HPDE6-E6E7 (cell line): Measurements from ENCODE around the gene TOR4A.
"Not testable (repeated sequence)": the region's sequence is repeated elsewhere in the genome, so short reads cannot be mapped to it uniquely, and the experiment has no call there.

Experiments
- DNase-seq: peaks from one replicate; pipeline ENCODE4 v3.0.0; 2011; ENCODE audit warnings: missing footprints; ENCODE audit errors: extremely low spot score

TOR4A gene

DNA sequence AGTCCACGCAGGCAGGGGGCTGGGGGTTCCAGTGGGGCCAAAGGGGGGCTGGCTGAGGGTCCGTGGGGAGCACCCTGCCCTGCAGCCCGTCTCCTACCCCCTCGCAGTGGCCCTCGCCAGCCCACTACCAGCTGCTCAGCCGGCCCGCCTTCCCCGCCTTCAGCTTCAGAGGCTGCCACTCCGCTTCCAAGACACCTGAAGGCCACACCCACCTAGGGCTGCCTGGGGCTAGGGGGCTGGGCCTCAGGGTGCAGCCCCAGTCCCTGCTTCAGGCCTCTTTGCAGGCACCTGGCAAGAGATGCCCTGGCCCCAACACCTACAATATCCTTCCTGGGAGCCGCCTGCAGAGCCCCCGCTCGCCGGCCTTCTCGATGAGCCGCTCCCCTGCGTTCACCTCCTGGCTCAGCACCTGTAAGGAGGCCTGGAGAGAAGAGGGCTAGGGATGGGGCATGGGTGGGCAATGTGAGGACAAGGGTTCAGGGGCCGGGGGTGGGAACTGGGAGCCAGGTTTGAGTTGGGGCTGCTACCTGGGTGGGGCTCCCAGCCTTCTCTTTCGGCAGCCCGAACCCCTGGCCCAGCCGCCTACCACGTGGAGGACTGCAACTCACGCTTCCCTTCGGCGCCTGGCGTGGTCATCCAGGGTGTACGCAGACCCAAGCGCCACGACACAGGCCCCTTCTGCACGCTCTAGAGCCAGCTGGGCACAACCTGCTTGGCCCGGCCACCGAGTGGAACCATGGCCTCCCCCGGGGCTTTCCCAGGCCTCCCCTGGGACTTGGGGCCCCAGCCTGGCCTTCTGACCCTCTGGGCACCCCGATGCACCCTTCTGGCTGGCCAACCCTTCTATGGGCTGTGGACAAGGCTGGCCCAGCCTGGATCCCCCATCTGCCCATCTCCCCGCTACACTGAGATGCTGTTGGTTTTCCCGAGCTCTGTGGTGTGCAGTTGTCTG lies 24.7 kb upstream of the TOR4A start:
- DNase-seq = no peak

DNA sequence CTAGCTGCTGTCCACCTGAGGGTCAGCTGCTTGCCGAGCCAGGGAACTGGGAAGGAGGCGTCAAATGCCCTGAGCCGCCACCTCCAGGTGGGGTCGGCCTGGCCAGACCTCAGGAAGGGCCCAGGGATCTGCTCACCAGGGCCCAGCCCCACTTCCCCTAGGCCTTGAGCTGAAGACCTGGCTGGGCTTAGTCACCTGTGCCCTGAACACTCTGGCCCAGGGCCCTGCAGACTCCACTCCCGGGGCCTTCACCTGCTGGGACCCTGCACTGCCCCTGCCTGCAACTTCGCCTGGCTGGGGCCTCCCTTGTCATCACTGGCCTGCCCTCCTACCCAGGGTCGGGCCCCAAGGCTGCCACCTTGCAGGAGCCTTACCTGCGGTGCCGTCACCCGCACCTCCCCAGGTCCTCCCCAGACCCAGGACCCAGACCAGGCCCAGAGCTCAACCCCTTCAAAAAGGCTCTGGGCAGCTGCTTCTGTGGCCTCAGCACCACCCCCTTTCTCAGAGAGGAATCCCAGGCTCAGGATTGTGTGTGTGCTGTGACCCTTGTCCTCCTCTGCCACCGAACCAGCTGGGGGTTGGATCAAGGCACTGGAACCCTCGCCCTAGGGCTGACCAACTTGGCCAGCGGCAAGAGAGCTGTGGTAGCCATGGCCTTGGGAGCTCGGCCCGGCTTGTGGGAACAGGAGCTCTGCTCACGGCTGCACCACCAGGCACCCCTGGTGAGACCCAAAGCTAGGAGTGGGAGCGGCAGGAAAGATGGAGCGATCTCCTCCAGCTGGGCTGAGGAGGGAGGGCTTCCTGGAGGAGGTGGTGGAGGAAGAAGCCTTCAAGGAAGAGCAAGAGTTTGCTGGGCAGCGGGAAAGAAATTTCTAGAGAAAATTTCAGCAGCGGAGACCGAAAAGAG lies 23.6 kb upstream of the TOR4A start:
- DNase-seq = no peak

DNA sequence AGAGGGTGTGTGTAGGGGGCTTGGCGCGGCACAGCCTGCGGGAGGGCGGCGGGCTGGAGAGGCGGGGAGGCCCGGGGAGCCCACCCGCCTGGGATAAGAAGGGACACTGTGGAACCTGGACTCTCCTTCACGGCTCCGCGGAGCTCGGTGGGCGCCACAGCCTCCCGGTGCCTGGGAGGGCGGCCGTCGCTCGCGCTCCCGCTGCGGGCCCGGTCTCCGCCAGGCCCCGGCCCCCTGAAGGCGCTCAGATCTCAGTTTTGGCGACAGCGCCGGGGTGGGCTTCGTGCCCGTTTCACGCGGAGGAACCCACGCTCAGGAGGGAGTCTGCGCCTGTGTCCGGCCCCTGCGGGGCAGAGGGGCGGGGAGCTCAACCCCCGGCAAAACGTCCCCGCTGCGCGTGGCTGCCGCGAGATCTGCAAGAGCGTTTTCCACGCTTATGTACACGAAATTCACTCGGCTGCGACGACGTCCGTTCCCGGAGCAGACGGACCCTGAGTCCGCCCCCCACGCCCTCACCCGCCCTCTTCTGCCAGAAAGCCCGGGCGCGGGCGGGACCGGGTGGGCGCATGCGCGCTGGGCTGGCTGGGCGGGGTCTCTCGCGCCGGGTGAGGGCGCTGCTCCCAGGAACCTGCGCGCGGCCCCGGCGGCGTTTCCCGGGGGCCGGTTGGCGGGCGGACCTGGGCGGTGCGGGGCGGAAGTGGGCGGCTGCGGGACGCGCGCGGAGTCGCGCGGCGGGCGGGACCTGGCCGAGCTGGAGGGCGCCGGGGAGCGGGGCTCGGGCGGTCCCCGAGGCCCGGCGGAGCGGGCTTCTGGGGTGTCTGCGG lies 22.7 kb upstream of the TOR4A start, which contains the start of gene NELFB:
NELFB (plus strand) TSS at position 704 of the 824 bp plus-strand sequence.
- peak; percentile 95 for DNase-seq

DNA sequence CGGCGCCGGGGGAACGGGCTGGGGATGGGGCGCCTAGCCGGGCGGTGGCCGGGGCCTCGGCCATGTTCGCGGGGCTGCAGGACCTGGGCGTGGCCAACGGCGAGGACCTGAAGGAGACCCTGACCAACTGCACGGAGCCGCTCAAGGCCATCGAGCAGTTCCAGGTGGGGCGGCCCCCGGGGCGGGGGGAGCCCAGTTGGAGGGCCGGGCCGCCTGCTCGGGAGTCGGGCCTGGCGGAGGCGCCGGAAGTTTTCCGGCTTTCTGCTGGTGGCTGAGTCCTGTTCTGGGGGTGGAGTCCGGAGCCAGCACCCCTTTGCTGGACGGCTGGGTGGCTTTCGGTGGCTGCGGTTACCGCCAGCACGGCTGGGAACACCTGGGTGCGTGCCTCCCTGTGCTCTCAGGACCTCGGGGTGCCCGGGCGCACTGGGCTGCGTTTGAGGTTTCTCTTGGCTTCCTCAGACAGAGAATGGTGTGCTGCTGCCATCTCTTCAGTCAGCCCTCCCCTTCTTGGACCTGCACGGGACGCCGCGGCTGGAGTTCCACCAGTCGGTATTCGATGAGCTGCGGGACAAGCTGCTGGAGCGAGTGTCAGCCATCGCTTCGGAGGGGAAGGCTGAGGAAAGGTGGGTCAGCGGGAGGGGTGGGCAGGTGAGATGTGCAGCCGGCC lies 21.9 kb upstream of the TOR4A start:
- no peak for DNase-seq

DNA sequence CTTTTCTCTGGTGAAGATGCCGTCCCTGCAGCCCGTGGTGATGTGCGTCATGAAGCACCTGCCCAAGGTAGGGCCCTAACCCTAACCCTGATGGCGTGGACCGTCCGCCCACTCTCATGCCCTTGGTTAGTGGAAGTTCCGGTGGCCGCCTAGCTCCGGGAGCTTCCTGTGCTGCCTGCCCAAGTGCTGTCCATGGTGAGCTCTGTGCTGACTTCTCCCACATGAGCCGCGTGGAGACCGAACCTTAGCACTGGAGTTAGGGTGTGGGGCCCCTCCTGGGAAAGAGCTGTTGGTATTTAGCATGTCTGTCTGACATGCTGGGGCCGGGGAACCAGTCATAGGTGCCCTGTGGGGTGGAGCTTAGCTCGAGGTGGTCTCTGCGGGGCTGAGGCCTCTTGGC lies 21.2 kb upstream of the TOR4A start:
- no peak for DNase-seq

DNA sequence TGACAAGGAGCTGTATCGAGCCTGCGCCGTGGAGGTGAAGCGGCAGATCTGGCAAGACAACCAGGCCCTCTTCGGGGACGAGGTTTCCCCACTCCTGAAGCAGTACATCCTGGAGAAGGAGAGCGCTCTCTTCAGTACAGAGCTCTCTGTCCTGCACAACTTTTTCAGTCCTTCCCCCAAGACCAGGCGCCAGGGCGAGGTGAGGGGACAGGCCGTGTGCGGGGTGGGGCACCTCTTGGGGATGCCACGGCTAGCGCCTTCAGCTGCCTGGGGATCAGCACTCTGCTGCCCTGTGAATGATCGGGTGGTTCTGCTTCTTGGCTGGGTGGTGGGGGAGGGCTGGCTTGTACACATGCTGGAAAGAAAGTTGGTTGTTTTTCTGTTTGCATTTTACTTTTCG lies 20.7 kb upstream of the TOR4A start:
- DNase-seq = no peak

DNA sequence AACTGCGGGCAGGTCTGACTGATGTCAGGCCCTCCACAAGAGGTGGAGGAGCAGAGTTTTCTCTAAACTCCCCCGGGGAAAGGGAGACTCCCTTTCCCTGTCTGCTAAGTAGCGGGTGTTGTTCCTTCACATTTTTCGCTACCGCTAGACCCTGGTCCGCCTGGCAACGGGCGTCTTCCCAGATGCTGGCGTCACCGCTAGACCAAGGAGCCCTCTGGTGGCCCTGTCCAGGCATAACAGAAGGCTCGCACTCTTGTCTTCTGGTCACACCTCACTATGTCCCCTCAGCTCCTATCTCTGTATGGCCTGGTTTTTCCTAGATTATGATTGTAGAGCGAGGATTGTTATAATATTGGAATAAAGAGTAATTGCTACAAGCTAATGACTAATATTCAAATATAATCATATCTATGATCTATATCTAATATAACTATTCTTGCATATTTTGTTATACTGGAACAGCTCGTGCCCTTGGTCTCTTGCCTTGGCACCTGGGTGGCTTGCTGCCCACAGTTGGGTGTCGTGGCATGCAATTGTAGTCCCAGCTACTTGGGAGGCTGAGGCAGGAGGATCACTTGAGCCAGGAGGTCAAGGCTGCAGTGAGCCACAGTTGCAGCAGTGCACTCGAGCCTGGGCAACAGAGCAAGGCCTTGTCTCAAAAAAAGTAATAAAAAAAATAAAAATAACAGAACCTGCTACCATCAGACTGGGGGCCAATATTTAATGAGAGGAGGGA lies 15.2 kb upstream of the TOR4A start:
- DNase-seq = not testable (repeated sequence)

DNA sequence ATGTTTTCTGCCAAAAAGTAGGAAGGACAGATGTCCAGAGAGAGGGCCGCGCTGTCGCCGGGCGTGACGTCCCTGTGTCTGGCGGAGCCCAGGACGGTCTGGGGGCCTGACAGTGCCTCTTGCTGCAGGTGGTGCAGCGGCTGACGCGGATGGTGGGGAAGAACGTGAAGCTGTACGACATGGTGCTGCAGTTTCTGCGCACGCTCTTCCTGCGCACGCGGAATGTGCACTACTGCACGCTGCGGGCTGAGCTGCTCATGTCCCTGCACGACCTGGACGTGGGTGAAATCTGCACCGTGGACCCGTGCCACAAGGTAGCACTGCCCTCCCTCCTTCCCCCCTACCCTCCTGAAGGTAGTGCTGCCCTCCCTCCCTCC lies 14.6 kb upstream of the TOR4A start:
- no peak for DNase-seq

DNA sequence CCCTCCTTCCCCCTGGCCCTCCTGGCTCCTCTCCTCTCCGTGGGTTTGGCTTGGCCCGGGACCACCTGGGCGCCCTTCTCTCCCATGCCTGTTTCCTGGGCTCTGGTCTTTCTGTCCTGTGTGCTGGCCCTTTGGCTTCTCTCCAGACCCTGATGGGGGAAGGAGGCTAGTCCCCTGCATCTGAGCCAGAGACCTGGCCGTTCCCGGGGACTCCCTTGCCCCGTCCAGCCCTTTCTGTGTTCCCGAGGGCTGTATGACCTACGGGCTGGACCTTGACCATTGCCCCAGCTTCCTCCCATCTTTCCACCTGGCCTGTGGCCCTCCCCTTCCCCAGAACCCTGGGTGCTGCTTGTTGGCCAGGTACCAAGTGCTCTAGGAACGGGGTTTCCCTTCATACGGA lies 14.0 kb upstream of the TOR4A start:
- DNase-seq = no peak

DNA sequence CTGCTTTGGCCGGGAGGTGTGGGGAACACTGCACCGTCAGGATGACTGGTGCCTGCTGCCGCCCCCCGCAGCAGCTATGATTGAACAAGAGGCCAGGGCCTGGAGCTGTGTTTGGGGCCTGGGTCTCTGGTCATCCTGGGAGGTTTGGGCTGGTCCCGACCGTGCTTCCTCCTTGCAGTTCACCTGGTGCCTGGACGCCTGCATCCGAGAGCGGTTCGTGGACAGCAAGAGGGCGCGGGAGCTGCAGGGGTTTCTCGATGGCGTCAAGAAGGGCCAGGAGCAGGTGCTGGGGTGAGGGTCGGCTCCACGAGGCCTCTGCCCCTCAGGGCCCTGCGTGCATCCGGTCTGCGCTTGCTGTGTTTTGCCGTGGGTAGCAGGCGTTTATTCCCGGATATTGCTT lies 13.5 kb upstream of the TOR4A start:
- DNase-seq = no peak

DNA sequence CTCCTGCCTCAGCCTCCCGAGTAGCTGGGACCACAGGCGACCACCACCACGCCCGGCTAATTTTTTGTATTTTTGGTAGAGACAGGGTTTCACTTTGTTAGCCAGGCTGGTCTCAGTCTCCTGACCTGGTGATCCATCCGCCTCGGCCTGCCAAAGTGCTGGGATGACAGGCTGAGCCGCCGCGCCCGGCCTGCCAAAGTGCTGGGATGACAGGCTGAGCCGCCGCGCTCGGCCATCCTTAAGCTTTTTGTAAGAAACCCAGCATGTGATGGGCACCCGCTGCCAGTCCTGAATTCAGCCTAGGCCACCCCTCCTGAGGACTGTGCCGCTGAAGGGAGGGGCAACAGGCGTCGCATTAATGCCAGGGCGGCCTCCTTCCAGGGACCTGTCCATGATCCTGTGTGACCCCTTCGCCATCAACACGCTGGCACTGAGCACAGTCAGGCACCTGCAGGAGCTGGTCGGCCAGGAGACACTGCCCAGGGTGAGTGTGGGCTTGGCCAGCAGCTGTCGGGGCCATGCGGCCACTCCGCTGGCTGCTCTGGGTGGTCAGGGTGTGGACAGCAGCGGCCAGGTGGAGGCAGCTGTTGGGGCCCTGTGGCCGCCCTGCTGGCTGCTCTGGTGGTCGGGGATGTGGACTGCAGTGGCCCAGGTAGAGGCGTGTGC lies 11.9 kb upstream of the TOR4A start:
- no peak for DNase-seq

DNA sequence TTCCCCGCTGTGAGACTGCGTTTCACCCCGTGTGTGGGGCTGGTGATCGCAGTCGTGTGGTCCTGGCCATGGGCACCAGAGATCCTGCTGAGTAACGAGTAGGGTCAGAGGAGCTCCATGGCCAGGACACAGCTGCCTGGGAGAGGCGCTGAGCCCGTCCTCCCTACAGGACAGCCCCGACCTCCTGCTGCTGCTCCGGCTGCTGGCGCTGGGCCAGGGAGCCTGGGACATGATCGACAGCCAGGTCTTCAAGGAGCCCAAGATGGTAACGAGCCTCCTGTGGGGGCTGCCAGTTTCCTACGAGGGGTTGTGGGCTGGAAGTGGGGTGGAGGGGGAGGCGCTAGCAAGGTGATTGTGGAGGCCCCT lies 11.4 kb upstream of the TOR4A start:
- no peak for DNase-seq

DNA sequence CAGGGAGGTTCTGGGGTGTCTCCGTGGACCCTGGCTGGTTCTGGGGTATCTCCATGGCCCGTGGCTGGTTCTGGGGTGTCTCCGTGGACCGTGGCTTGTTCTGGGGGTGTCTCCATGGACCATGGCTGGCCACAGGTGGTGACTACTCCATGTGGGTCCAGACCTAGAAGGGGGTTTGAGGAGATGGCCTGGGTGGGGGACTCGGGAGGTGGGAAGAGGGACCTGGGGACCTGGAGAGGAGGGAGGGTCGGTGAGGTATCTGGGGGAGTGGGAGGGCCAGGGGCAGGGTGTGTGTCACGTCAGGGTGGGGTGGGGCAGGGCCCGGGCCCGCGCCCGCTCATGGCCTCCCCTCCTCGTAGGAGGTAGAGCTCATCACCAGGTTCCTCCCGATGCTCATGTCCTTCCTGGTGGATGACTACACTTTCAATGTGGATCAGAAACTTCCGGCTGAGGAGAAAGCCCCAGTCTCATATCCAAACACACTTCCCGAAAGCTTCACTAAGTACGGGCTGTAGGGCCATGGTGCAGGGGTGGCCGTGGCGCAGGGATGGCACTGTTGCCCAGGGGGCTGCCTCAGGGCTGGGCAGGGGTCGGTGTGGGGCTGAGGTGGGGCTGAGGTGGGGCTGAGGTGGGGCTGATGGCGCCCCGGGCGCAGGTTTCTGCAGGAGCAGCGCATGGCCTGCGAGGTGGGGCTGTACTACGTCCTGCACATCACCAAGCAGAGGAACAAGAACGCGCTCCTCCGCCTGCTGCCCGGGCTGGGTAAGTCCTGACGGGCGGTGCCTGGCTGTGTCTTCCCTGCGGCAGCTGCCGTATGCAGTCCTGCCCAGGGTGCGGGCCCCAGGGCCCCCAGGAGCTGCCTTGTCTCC lies 10.7 kb upstream of the TOR4A start:
- DNase-seq = no peak

DNA sequence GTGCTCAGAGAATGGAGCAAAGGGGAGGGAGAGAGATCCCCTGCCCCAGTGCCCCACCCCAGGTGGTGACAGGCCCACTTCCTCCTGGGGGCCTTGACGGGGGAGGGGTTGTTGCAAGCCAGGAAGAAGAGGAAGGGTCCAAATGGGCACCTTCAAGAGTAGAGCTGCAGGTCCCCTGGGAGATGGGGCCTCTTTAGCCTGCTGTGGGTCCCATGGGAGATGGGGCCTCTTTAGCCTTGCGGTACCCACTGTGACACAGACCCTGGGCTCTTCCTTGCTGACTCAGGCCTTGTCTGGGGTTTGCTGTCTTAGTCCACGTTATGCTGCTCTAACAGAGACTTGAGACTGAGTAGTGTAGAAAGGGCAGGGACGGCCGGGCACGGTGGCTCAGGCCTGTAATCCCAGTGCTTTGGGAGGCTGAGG lies 9.6 kb upstream of the TOR4A start:
- no peak for DNase-seq

DNA sequence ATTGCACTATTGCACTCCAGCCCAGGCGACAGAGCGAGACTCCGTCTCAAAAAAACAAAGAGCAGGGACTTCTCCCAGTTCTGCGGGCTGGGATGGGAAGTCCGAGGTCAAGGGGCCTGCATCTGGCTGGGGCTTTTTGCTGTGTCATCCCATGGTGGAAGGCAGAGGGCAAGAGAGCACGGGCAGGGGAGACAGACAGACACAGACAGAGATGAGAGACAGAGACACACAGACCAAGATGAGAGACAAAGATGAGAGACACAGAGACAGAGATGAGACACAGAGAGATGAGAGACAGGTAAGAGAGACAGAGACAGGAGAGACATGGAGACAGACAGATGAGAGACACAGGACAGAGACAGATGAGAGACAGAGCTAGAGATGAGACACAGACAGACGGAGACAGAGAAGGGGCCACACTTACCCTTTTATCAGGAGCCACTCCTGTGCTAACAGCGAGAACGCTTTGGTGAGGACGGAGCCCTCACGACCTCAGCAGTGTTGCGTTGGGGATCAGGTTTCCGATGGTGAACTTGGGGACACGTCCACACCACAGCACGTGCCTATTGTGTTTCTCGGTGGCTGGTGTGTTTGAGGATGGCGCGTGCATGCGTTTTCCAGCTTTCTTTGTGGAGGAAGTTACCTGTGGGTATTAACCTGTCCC lies 8.9 kb upstream of the TOR4A start:
- no peak for DNase-seq

DNA sequence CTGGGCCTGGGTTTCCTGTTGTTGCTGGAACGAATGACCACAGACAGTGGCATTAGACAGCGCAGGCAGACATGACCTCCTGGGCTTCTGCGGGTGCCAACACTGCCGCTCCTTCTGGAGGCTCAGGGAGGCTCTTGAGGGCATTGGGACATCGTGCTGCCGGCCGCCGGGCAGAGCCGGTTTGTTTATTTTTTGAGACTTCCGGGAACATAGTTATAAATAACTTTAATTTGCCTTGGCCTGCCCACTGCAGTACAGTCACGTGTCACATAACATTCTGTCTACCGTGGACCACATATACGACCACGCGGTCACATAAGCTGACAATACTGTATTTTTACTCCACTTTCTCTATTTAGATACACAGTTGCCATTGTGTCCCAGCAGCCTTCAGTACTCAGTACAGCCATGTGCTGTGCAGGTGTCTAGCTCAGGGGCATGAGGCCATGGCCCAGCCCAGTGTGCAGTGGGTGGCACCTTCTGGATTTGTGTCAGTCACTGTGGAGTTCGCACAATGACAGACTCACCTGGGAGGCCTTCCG lies 8.2 kb upstream of the TOR4A start:
- DNase-seq = no peak

DNA sequence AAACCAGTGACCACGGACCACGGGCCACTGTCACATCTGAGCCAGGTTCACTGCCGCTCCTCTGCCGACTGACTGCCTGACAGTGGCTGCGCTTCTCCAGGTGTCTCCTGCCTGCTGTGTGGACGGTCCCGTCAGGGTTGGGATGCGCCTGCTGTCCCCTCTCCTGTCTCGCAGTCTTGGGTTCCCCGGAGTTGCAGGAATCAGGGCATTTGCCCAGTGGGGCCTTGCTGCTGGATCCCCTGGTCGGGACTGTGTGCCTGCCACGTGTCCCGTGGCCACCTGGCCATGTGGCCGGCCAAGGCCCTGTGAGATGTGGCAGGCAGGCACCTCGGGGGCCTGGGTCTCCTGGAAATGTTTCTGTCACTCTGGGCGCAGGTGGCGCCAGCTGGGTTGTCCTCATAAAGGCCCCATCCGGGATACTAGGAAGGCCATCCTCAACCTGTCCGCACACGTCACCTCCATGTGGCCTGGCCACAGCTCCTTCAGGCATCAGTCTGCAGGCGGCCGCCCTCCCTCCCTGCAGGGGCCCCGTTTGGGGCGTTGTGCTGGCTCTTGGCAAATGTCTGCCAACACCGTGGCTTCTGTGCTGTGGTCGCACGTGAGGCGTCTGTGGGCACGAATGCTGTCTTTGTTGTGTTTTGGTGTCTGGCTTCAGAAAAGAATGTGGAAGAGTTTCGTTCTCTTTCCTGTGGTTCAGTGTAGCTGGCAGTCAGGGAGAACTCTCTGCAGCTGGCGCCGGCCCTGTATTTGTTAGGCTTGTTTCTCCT lies 6.4 kb upstream of the TOR4A start:
- no peak for DNase-seq
